ENCODE measurements around the gene ATP9B. TPM values are rescaled to one million over a fixed set of nuclear protein-coding genes. Genes with fewer than 3 reads are reported as not detected.

The ATP9B gene
- total and polyA plus RNA-seq, 8 donors = 29.2 to 41.5 (median 38.3) TPM

- intact Hi-C loops (cut with DNase I) = no loop called here
- ATAC-seq (no peak), DNase-seq (no peak)
- Histone ChIP-seq H3K4me3 (no peak overlapping the region), H3K27ac (peak overlapping the region; percentile 59 to 68), H3K36me3 (no peaks in the 10 kb centered on the region), H3K4me1 (peaks cover 9 to 66% of the 10 kb centered on the region in 2 donors), H3K9me3 (no peaks in the 10 kb centered on the region), H3K27me3 (peaks cover 0 to 10% of the 10 kb centered on the region in 2 donors)
- TF ChIP-seq CTCF (IDR thresholded peaks at IDR 0.05) = no peak
Observed at GRCh38 chr18:79403723-79404566, 334.8 kb downstream of the ATP9B start.

- no peak for ATAC-seq
- intact Hi-C loops (cut with DNase I) = no loop called here
- peaks cover 0 to 4% of the 10 kb centered on the region in 2 donors for H3K27me3 ChIP-seq
- peaks cover 9 to 60% of the 10 kb centered on the region in 2 donors for H3K4me1 ChIP-seq
- DNase-seq = peak in 1 of 4 donors; percentile 42
- no peak for TF ChIP-seq CTCF (IDR thresholded peaks at IDR 0.05)
- no peaks in the 10 kb centered on the region for H3K36me3 ChIP-seq
- peak overlapping the region in 1 of 2 donors; percentile 68 for H3K27ac ChIP-seq
- no peak overlapping the region for H3K4me3 ChIP-seq
- H3K9me3 ChIP-seq = no peaks in the 10 kb centered on the region
Observed at GRCh38 chr18:79404567-79404910, 335.3 kb downstream of the ATP9B start.

- H3K4me3 ChIP-seq = peak overlapping the region in 1 of 2 donors; percentile 26
- no peak for ATAC-seq
- no peaks in the 10 kb centered on the region for H3K9me3 ChIP-seq
- H3K4me1 ChIP-seq = peaks cover 9 to 58% of the 10 kb centered on the region in 2 donors
- peak overlapping the region; percentile 41 to 73 for H3K27ac ChIP-seq
- peak in 1 of 4 donors; percentile 50 for DNase-seq
- intact Hi-C loops (cut with DNase I) = no loop called here
- TF ChIP-seq CTCF (IDR thresholded peaks at IDR 0.05) = no peak
- no peaks in the 10 kb centered on the region for H3K27me3 ChIP-seq
- H3K36me3 ChIP-seq = peaks cover 0 to under 1% of the 10 kb centered on the region in 2 donors
Observed at GRCh38 chr18:79405019-79405780, 336.0 kb downstream of the ATP9B start.

GRCh38 chr18:79405781-79406575, 336.8 kb downstream of the ATP9B start:
- Histone ChIP-seq H3K27me3 (no peaks in the 10 kb centered on the region), H3K4me3 (peak overlapping the region in 1 of 2 donors; percentile 26), H3K4me1 (peaks cover 9 to 57% of the 10 kb centered on the region in 2 donors), H3K36me3 (peaks cover 0 to 8% of the 10 kb centered on the region in 2 donors), H3K9me3 (no peaks in the 10 kb centered on the region), H3K27ac (peak overlapping the region; percentile 41 to 73)
- TF ChIP-seq CTCF (IDR thresholded peaks at IDR 0.05) = no peak
- ATAC-seq (peak; percentile 58), DNase-seq (peak in 2 of 4 donors; percentile 87 to 89)
- intact Hi-C loops (cut with DNase I) = no loop called here
